Hepatocyte (in vitro differentiated cells): ENCODE data around the gene GLP2R. TPM values are rescaled to one million over a fixed set of nuclear protein-coding genes. Genes with fewer than 3 reads are reported as not detected.

ENCODE experiments used
- DNase-seq: peaks from one replicate; pipeline ENCODE4 v3.0.0-alpha.2; 2016; ENCODE audit warnings: low spot score
- H2AFZ ChIP-seq: fragments of 200-600 bp; sonication (generic); 2 replicates; pipeline ENCODE4 v1.6.0; 2016; ENCODE audit warnings: antibody characterized with exemption, mild to moderate bottlenecking
- H3K27ac ChIP-seq: fragments of 200-600 bp; sonication (generic); 2 replicates; pipeline ENCODE4 v1.5.1; 2016; ENCODE audit warnings: mild to moderate bottlenecking
- H3K27me3 ChIP-seq: fragments of 200-600 bp; sonication (generic); 2 replicates; pipeline ENCODE4 v1.6.1; 2016
- H3K36me3 ChIP-seq: fragments of 200-600 bp; sonication (generic); replicated peaks from 2 replicates; pipeline ENCODE4 v1.5.1; 2016; ENCODE audit warnings: low read depth; ENCODE audit not compliant: insufficient read depth
- H3K4me1 ChIP-seq: fragments of 200-600 bp; sonication (generic); 2 replicates; pipeline ENCODE4 v1.5.1; 2016; ENCODE audit warnings: mild to moderate bottlenecking, moderate library complexity; ENCODE audit not compliant: insufficient read depth
- H3K4me2 ChIP-seq: fragments of 200-600 bp; sonication (generic); 2 replicates; pipeline ENCODE4 v1.6.0; 2016
- H3K4me3 ChIP-seq: fragments of 200-600 bp; sonication (generic); 2 replicates; pipeline ENCODE4 v1.5.1; 2016; ENCODE audit warnings: mild to moderate bottlenecking
- H3K79me2 ChIP-seq: fragments of 200-600 bp; sonication (generic); 2 replicates; pipeline ENCODE4 v1.6.0; 2017; ENCODE audit warnings: mild to moderate bottlenecking
- H3K9me2 ChIP-seq: fragments of 200-600 bp; sonication (generic); replicated peaks from 2 replicates; pipeline ENCODE4 v1.6.0; 2017; ENCODE audit warnings: mild to moderate bottlenecking; ENCODE audit not compliant: insufficient read depth
- H3K9me3 ChIP-seq: fragments of 200-600 bp; sonication (generic); 2 replicates; pipeline ENCODE4 v1.5.1; 2016; ENCODE audit warnings: low read depth, mild to moderate bottlenecking
- H4K20me1 ChIP-seq: fragments of 200-600 bp; sonication (generic); 2 replicates; pipeline ENCODE4 v1.6.0; 2016; ENCODE audit warnings: mild to moderate bottlenecking; ENCODE audit not compliant: insufficient read depth, poor library complexity, severe bottlenecking
- EZH2 ChIP-seq: fragments of 200-600 bp; sonication (generic); IDR thresholded peaks from 2 replicates; pipeline ENCODE4 v1.6.1; 2016; ENCODE audit warnings: antibody characterized with exemption, mild to moderate bottlenecking, borderline replicate concordance
- EZH2phosphoT487 ChIP-seq: fragments of 200-600 bp; sonication (generic); IDR thresholded peaks from one replicate; pipeline ENCODE4 v1.6.1; 2018; ENCODE audit warnings: antibody characterized with exemption, mild to moderate bottlenecking, low read depth, moderate library complexity; ENCODE audit not compliant: unreplicated experiment, severe bottlenecking
- WGBS: methylation state at CpG from one replicate; pipeline ENCODE4 v1.1.6; 2016; ENCODE audit warnings: low lambda C conversion rate; ENCODE audit errors: missing lambda C conversion rate; 5-methylcytosine and 5-hydroxymethylcytosine counted together
- polyA plus RNA-seq: library from polyadenylated mRNA; unstranded; fragments of >200 nt; fragmentation: Nextera tagmentation; extraction: Ambion mirVana; gene quantifications from 2 replicates; pipeline ENCODE4 v1.2.1, GENCODE V29; 2016
- total RNA-seq: library from RNA; depleted of rRNA; stranded (reverse); fragments of >200 nt; gene quantifications from 2 replicates; pipeline ENCODE4 v1.2.3, GENCODE V29; 2014
- TF ChIP-seq, protein P1 (sequence below): fragments of 200-600 bp; sonication (generic); IDR thresholded peaks from 2 replicates; pipeline ENCODE4 v1.5.1; 2016; ENCODE audit warnings: antibody characterized with exemption, mild to moderate bottlenecking; ENCODE audit not compliant: poor library complexity

GLP2R gene
- total and polyA plus RNA-seq, 2 experiments from 2014 or later = 1.5 to 3.3 TPM

DNA sequence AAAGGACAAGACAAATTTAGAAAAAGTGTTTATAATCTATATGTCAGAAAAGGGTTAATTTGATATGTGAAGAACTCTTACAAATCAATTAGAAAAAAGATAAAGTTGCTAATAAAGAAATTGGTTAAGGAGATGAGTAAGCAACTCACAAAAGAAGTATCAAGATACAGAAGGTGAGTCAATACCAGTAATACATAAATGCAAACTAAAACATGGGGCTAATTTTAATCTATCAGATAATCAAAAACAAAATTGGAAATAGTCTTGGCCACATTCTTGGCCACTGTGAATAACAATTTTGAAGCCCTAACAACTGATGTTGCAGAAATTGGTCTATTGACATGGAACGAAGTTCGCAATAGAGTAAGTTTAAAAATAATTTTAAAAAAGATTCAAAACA, 41.2 kb upstream of the GLP2R start:
- 99% methylated on average over 2 of the region's 2 CpGs for WGBS
- Histone ChIP-seq H3K9me3 (no peaks in the 10 kb centered on the region), H3K36me3 (no peaks in the 10 kb centered on the region), H3K4me3 (no peak overlapping the region), H3K4me1 (no peaks in the 10 kb centered on the region), H3K9me2 (no peaks in the 10 kb centered on the region), H3K79me2 (no peaks in the 10 kb centered on the region), H3K27ac (no peak overlapping the region), H3K27me3 (no peaks in the 10 kb centered on the region), H3K4me2 (no peak overlapping the region), H2AFZ (no peak overlapping the region), H4K20me1 (no peaks in the 10 kb centered on the region)
- TF ChIP-seq EZH2phosphoT487 (no peak), EZH2 (no peak)
- TF ChIP-seq, protein P1, sequence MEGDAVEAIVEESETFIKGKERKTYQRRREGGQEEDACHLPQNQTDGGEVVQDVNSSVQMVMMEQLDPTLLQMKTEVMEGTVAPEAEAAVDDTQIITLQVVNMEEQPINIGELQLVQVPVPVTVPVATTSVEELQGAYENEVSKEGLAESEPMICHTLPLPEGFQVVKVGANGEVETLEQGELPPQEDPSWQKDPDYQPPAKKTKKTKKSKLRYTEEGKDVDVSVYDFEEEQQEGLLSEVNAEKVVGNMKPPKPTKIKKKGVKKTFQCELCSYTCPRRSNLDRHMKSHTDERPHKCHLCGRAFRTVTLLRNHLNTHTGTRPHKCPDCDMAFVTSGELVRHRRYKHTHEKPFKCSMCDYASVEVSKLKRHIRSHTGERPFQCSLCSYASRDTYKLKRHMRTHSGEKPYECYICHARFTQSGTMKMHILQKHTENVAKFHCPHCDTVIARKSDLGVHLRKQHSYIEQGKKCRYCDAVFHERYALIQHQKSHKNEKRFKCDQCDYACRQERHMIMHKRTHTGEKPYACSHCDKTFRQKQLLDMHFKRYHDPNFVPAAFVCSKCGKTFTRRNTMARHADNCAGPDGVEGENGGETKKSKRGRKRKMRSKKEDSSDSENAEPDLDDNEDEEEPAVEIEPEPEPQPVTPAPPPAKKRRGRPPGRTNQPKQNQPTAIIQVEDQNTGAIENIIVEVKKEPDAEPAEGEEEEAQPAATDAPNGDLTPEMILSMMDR = no peak
- no peak for DNase-seq

GRCh38 chr17:9788601-9789000, 37.1 kb upstream of the GLP2R start:
- Histone ChIP-seq H3K4me3 (no peak overlapping the region), H3K79me2 (no peaks in the 10 kb centered on the region), H3K4me1 (no peaks in the 10 kb centered on the region), H3K4me2 (no peak overlapping the region), H4K20me1 (no peaks in the 10 kb centered on the region), H3K27ac (no peak overlapping the region), H2AFZ (no peak overlapping the region), H3K9me3 (no peaks in the 10 kb centered on the region), H3K36me3 (no peaks in the 10 kb centered on the region), H3K27me3 (no peaks in the 10 kb centered on the region), H3K9me2 (no peaks in the 10 kb centered on the region)
- DNase-seq = no peak
- TF ChIP-seq EZH2phosphoT487 (no peak), EZH2 (no peak)
- TF ChIP-seq, protein P1 = no peak
- 73% methylated on average over 8 of the region's 8 CpGs for WGBS

GRCh38 chr17:9790316-9790715, 35.4 kb upstream of the GLP2R start:
- Histone ChIP-seq H3K4me1 (no peaks in the 10 kb centered on the region), H3K9me3 (no peaks in the 10 kb centered on the region), H2AFZ (no peak overlapping the region), H3K27me3 (no peaks in the 10 kb centered on the region), H3K79me2 (no peaks in the 10 kb centered on the region), H3K4me3 (no peak overlapping the region), H3K27ac (no peak overlapping the region), H3K9me2 (no peaks in the 10 kb centered on the region), H3K36me3 (no peaks in the 10 kb centered on the region), H4K20me1 (no peaks in the 10 kb centered on the region), H3K4me2 (no peak overlapping the region)
- no peak for TF ChIP-seq EZH2phosphoT487
- TF ChIP-seq EZH2 = no peak
- TF ChIP-seq, protein P1 = no peak
- 87% methylated on average over 4 of the region's 4 CpGs for WGBS
- DNase-seq = no peak
